Neuron (in vitro differentiated cells): ENCODE measurements around the gene STEAP2.
"Not testable (repeated sequence)": the region's sequence is repeated elsewhere in the genome, so short reads cannot be mapped to it uniquely, and the experiment has no call there.

Source experiments
- H2AFZ ChIP-seq: one replicate; pipeline ENCODE4 v1.6.1; 2013; ENCODE audit warnings: low read depth, mild to moderate bottlenecking, inconsistent platforms, low read length, moderate library complexity
- H3K27me3 ChIP-seq: one replicate; pipeline ENCODE4 v1.6.1; 2013; ENCODE audit warnings: low read length; ENCODE audit not compliant: insufficient read depth
- H3K36me3 ChIP-seq: one replicate; pipeline ENCODE4 v1.6.1; 2013; ENCODE audit warnings: low read length; ENCODE audit not compliant: insufficient read depth
- H3K4me1 ChIP-seq: one replicate; pipeline ENCODE4 v1.6.1; 2013; ENCODE audit warnings: low read length; ENCODE audit not compliant: insufficient read depth
- H3K4me3 ChIP-seq: 2 replicates; pipeline ENCODE4 v1.5.1; 2013; ENCODE audit warnings: mild to moderate bottlenecking, low read length, moderate library complexity
- H3K9me3 ChIP-seq: one replicate; pipeline ENCODE4 v1.6.1; 2013; ENCODE audit warnings: low read length

Gene STEAP2

GRCh38 chr7:90180011-90180585, 31.4 kb upstream of the STEAP2 start:
- Histone ChIP-seq H3K4me3 (no peak overlapping the region), H3K27me3 (no peaks in the 10 kb centered on the region), H3K36me3 (no peaks in the 10 kb centered on the region), H3K4me1 (no peaks in the 10 kb centered on the region), H3K9me3 (peaks cover 8% of the 10 kb centered on the region), H2AFZ (no peak overlapping the region)

- Histone ChIP-seq H3K27me3 (no peaks in the 10 kb centered on the region), H3K9me3 (peaks cover 8% of the 10 kb centered on the region), H3K36me3 (no peaks in the 10 kb centered on the region), H2AFZ (no peak overlapping the region), H3K4me3 (no peak overlapping the region), H3K4me1 (no peaks in the 10 kb centered on the region)
These were observed 30.9 kb upstream of the STEAP2 start for GRCh38 chr7:90180649-90181048.

GRCh38 chr7:90181485-90181884, 30.1 kb upstream of the STEAP2 start:
- H3K9me3 ChIP-seq, result peaks cover under 1% of the 10 kb centered on the region
- no peaks in the 10 kb centered on the region for H3K4me1 ChIP-seq
- no peaks in the 10 kb centered on the region for H3K36me3 ChIP-seq
- no peak overlapping the region for H3K4me3 ChIP-seq
- no peaks in the 10 kb centered on the region for H3K27me3 ChIP-seq
- no peak overlapping the region for H2AFZ ChIP-seq

DNA sequence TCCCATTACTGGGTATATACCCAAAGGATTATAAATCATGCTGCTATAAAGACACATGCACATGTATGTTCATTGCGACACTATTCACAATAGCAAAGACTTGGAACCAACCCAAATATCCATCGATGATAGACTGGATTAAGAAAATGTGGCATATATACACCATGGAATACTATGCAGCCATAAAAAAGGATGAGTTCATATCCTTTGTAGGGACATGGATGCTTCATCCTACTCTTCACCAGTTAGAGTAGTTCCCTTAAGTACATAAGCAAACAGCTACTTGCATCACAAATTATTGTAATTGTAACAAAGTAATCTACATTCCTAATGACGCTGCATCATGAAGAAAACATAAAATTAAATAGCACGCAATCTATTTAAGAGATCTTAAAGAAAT, 25.2 kb upstream of the STEAP2 start:
- H3K4me3 ChIP-seq, H3K27me3 ChIP-seq, H2AFZ ChIP-seq, H3K36me3 ChIP-seq, H3K9me3 ChIP-seq, H3K4me1 ChIP-seq: not testable (repeated sequence)

DNA sequence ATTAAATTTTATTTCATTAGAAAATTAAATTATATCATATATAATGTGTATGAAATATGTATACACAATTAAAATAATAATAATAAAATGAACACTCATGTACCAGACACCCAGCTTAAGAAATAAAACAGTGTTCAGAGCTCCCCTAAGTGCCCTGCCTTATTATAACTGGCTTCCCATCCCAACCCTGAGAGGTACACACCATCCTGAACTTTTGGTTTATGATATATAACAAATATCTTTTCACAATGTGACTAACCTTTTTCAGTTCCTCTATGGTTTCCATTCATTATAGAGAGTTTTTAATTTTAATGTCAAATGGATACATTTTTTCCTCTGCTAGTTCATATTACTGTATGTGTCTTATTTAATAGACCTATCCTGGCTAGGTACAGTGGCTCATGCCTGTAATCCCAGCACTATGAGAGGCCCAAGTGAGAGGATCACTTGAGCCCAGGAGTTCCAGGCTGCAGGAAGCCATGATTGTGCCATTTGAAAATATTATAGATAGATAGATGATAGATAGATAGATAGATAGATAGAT, 24.0 kb upstream of the STEAP2 start:
- Histone ChIP-seq H2AFZ (no peak overlapping the region), H3K4me1 (no peaks in the 10 kb centered on the region), H3K27me3 (no peaks in the 10 kb centered on the region), H3K4me3 (no peak overlapping the region), H3K9me3 (peaks cover 4% of the 10 kb centered on the region), H3K36me3 (no peaks in the 10 kb centered on the region)

GRCh38 chr7:90188281-90188680, 23.3 kb upstream of the STEAP2 start:
- no peaks in the 10 kb centered on the region for H3K4me1 ChIP-seq
- H3K4me3 ChIP-seq, result no peak overlapping the region
- no peak overlapping the region for H2AFZ ChIP-seq
- H3K36me3 ChIP-seq, result no peaks in the 10 kb centered on the region
- peaks cover 4% of the 10 kb centered on the region for H3K9me3 ChIP-seq
- no peaks in the 10 kb centered on the region for H3K27me3 ChIP-seq

DNA sequence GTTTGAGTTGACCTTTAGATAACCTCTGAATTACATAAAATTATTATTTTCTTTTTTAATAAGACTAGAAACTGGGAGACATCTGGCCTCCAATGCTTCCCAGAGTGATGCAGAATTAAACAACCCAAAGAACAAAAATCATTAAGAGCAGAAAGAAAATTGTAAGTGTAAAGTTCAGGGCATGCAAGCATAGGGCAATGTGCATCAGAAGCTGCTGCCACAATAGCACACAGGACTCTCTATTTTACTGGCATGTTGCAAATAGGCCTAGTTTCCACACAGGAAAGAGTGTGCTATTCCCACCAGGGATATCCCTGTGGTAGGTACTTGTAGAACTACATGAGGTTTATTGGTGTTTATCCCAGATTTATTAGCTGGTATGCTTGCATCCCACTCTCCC, 20.5 kb upstream of the STEAP2 start:
- H3K36me3 ChIP-seq, result no peaks in the 10 kb centered on the region
- peaks cover 4% of the 10 kb centered on the region for H3K9me3 ChIP-seq
- H2AFZ ChIP-seq, result no peak overlapping the region
- H3K4me1 ChIP-seq, result no peaks in the 10 kb centered on the region
- H3K4me3 ChIP-seq, result no peak overlapping the region
- no peaks in the 10 kb centered on the region for H3K27me3 ChIP-seq

- Histone ChIP-seq H3K27me3 (no peaks in the 10 kb centered on the region), H3K36me3 (no peaks in the 10 kb centered on the region), H3K9me3 (peaks cover 4% of the 10 kb centered on the region)
These were observed 19.9 kb upstream of the STEAP2 start for GRCh38 chr7:90191648-90192047.

GRCh38 chr7:90192876-90193750, 18.4 kb upstream of the STEAP2 start:
- no peak overlapping the region for H3K4me3 ChIP-seq
- no peaks in the 10 kb centered on the region for H3K36me3 ChIP-seq
- H3K9me3 ChIP-seq, result peaks cover 4% of the 10 kb centered on the region
- H3K4me1 ChIP-seq, result no peaks in the 10 kb centered on the region
- no peak overlapping the region for H2AFZ ChIP-seq
- no peaks in the 10 kb centered on the region for H3K27me3 ChIP-seq

More at GRCh38 chr7:90191648-90192047, 19.9 kb upstream of the STEAP2 start:
- Histone ChIP-seq H3K4me3 (no peak overlapping the region), H2AFZ (no peak overlapping the region), H3K4me1 (no peaks in the 10 kb centered on the region)

GRCh38 chr7:90194911-90195809, 16.4 kb upstream of the STEAP2 start:
- no peaks in the 10 kb centered on the region for H3K27me3 ChIP-seq
- H2AFZ ChIP-seq, result no peak overlapping the region
- H3K9me3 ChIP-seq, result peaks cover 4% of the 10 kb centered on the region
- no peaks in the 10 kb centered on the region for H3K36me3 ChIP-seq
- H3K4me3 ChIP-seq, result no peak overlapping the region
- H3K4me1 ChIP-seq, result no peaks in the 10 kb centered on the region

- H3K4me3 ChIP-seq, result no peak overlapping the region
- H2AFZ ChIP-seq, result no peak overlapping the region
- no peaks in the 10 kb centered on the region for H3K9me3 ChIP-seq
- no peaks in the 10 kb centered on the region for H3K4me1 ChIP-seq
- no peaks in the 10 kb centered on the region for H3K27me3 ChIP-seq
- no peaks in the 10 kb centered on the region for H3K36me3 ChIP-seq
These were observed 9.9 kb upstream of the STEAP2 start for GRCh38 chr7:90201500-90202195.

DNA sequence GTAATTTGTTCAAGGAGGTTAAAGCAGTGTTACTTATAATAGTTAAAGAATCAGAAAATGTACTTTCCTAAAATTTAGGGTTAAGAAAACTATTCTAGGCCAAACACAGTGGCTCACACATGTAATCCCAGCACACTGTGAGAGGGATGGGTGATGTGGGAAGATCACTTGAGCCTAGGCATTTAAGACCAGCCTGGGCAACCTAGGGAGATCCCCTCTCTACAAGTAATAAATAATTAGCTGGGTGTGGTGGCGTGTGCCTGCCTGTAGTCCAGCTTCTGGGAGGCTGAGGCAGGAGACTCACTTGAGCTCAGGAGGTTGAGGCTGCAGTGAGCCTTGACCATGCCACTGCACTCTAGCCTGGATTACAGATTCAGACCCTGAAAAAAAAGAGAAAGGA, 3.6 kb upstream of the STEAP2 start:
- Histone ChIP-seq H3K27me3 (peaks cover 17% of the 10 kb centered on the region), H3K9me3 (no peaks in the 10 kb centered on the region), H3K4me3 (no peak overlapping the region), H2AFZ (no peak overlapping the region), H3K4me1 (peaks cover 8% of the 10 kb centered on the region), H3K36me3 (no peaks in the 10 kb centered on the region)
